Spleen (tissue), 7 donors: Measurements from ENCODE around the gene IFT81.
"Not testable (repeated sequence)": the region's sequence is repeated elsewhere in the genome, so short reads cannot be mapped to it uniquely, and the experiment has no call there.

Experiments
- CTCF ChIP-seq, 11 experiments: fragments of 200-600 bp in 7 of 11; fragments of 450-650 bp in 4 of 11; sonication (generic) in 4 of 11; IDR thresholded peaks in 8 of 11; conservative IDR thresholded peaks in 3 of 11; 1 replicate in 7 of 11; 2 replicates in 4 of 11; pipeline versions ENCODE4 v1.4.0 to v1.8.0; 2016 to 2021; ENCODE audit warnings: antibody characterized with exemption in 11 of 11, inconsistent platforms in 4 of 11, mild to moderate bottlenecking in 1 of 11
- POLR2A ChIP-seq, 3 donors: fragments of 450-650 bp; IDR thresholded peaks; one replicate each; pipeline ENCODE4 v1.5.1; 2017; ENCODE audit warnings: antibody characterized with exemption in 3 of 3, mild to moderate bottlenecking in 1 of 3
- POLR2AphosphoS5 ChIP-seq, 3 donors: sonication (generic); formaldehyde crosslinking; IDR thresholded peaks; one replicate each; pipeline ENCODE4 v1.5.1; 2017; ENCODE audit warnings: antibody characterized with exemption in 3 of 3
- donor health status: DM: no; HTN: no; CAD: no; lungs with moderate emphysema.
- donor health status: DM: no; HTN: no; CAD: no.
- donor health status: DM: no; HTN: no; CAD: no.

GRCh38 chr12:110211639-110212536 is 87.7 kb downstream of the IFT81 start:
- not testable (repeated sequence) for TF ChIP-seq CTCF (IDR thresholded peaks at IDR 0.05 in 8 of 11, conservative IDR thresholded peaks at IDR 0.05 in 3 of 11); POLR2A (IDR thresholded peaks at IDR 0.05); POLR2AphosphoS5 (IDR thresholded peaks at IDR 0.05)
